K562 (cell line): ENCODE results near the gene CSNK1G1. TPM values are rescaled to one million over a fixed set of nuclear protein-coding genes. Genes with fewer than 3 reads are reported as not detected.

Source experiments
- ATAC-seq: fragments of 200-7000 bp; cut with Tn5 transposase; 3 replicates; pipeline ENCODE4 v1.9.1; 2020; ENCODE audit warnings: moderate library complexity
- BruUV-seq: library from RNA; stranded (reverse); fragments of 400-500 nt; replicated peaks from 2 replicates; lab custom pipeline; 2021; lab: Mats Ljungman, UMichigan
- CTCF ChIA-PET: fragments of 300-600 bp; formaldehyde crosslinking; extraction: SDS; loops from one replicate; lab custom pipeline; 2021; ENCODE audit warnings: low intra/inter-chr PET ratio; lab: Yijun Ruan, JAX
- POLR2A ChIA-PET: fragments of 300-600, 350-650 bp; sonication (Branson Sonifier 250); formaldehyde crosslinking; extraction: SDS; loops from one replicate; lab custom pipeline; 2021; ENCODE audit warnings: antibody characterized with exemption, inconsistent platforms; lab: Yijun Ruan, JAX
- DNase-seq, 4 experiments: peaks; one replicate each; pipeline versions ENCODE4 v3.0.0 to v3.0.0-alpha.2; 2011 to 2018; ENCODE audit warnings: low spot score in 3 of 4, mixed read lengths in 3 of 4; ENCODE audit errors: extremely low read depth in 1 of 4
- FAIRE-seq: peaks from 2 replicates; lab custom pipeline; 2011; peaks lifted over from hg19 to GRCh38; lab: Jason Lieb, UNC
- H2AFZ ChIP-seq: 2 replicates; pipeline ENCODE4 v1.6.0; 2011; ENCODE audit warnings: low read depth, low read length, control low read depth, inconsistent platforms
- H3K27ac ChIP-seq: fragments of 200-600 bp; 3 replicates; pipeline ENCODE4 v1.8.0; 2011; ENCODE audit warnings: low read depth, mild to moderate bottlenecking, control low read depth, inconsistent platforms, low read length, moderate library complexity, mixed read lengths; ENCODE audit errors: extremely low read depth
- H3K27me3 ChIP-seq, 2 experiments: fragments of 300-600 bp in 1 of 2; 2 replicates in 1 of 2; 3 replicates in 1 of 2; pipeline versions ENCODE4 v1.6.0 to v1.8.0; 2011; ENCODE audit warnings: inconsistent platforms in 2 of 2, low read length in 2 of 2, mild to moderate bottlenecking in 1 of 2, mixed read lengths in 1 of 2, moderate library complexity in 1 of 2; ENCODE audit not compliant: control insufficient read depth in 2 of 2, insufficient read depth in 2 of 2
- H3K36me3 ChIP-seq: fragments of 300-600 bp; 3 replicates; pipeline ENCODE4 v1.8.0; 2011; ENCODE audit warnings: mild to moderate bottlenecking, low read length, inconsistent platforms; ENCODE audit not compliant: control insufficient read depth, insufficient read depth
- H3K4me1 ChIP-seq, 2 experiments: fragments of 200-600 bp in 1 of 2; replicated peaks in 1 of 2; 2 replicates in 1 of 2; 3 replicates in 1 of 2; pipeline versions ENCODE4 v1.5.1 to v1.8.0; 2011; ENCODE audit warnings: inconsistent platforms in 2 of 2, low read length in 2 of 2, mild to moderate bottlenecking in 1 of 2, mixed read lengths in 1 of 2, moderate library complexity in 1 of 2; ENCODE audit not compliant: control insufficient read depth in 2 of 2, insufficient read depth in 2 of 2
- H3K4me2 ChIP-seq: 2 replicates; pipeline ENCODE4 v1.6.1; 2011; ENCODE audit warnings: low read length, control low read depth, inconsistent platforms, mixed read lengths; ENCODE audit not compliant: insufficient read depth
- H3K4me3 ChIP-seq: fragments of 200-600 bp; sonication (generic), shearing (Covaris generic); 2 replicates; pipeline ENCODE4 v1.5.1; 2016; ENCODE audit warnings: control low read depth, inconsistent platforms
- H3K79me2 ChIP-seq: fragments of 200-600 bp; 3 replicates; pipeline ENCODE4 v1.8.0; 2011; ENCODE audit warnings: low read length, inconsistent platforms; ENCODE audit not compliant: control insufficient read depth, insufficient read depth
- H3K9ac ChIP-seq, 2 experiments: 2 replicates each; pipeline versions ENCODE4 v1.6.0 to v1.6.1; 2011; ENCODE audit warnings: low read depth in 2 of 2, low read length in 2 of 2, control low read depth in 1 of 2, inconsistent platforms in 1 of 2, mild to moderate bottlenecking in 1 of 2, mixed read lengths in 1 of 2; ENCODE audit not compliant: insufficient read depth in 1 of 2
- H3K9me1 ChIP-seq: one replicate; pipeline ENCODE4 v1.6.0; 2011; ENCODE audit warnings: inconsistent platforms, mild to moderate bottlenecking, low read length, moderate library complexity; ENCODE audit not compliant: control insufficient read depth, insufficient read depth
- H3K9me3 ChIP-seq: replicated peaks from 2 replicates; pipeline ENCODE4 v1.5.1; 2011; ENCODE audit warnings: low read depth, low read length, inconsistent platforms; ENCODE audit not compliant: control insufficient read depth, insufficient read depth
- H4K20me1 ChIP-seq: replicated peaks from 2 replicates; pipeline ENCODE4 v1.6.1; 2011; ENCODE audit warnings: low read length, inconsistent platforms, mixed read lengths; ENCODE audit not compliant: control insufficient read depth, insufficient read depth
- ATF7 ChIP-seq: fragments of 450-650 bp; IDR thresholded peaks from 2 replicates; pipeline ENCODE4 v1.7.1; 2014; ENCODE audit warnings: mild to moderate bottlenecking, moderate library complexity
- HNRNPK ChIP-seq: fragments of 200-400 bp; formaldehyde crosslinking; IDR thresholded peaks from one replicate; pipeline ENCODE4 v1.6.1; 2018; ENCODE audit warnings: mild to moderate bottlenecking, low read depth, low read length; ENCODE audit not compliant: poor library complexity, severe bottlenecking
- ID3 ChIP-seq, 2 experiments: fragments of 250-450 bp in 1 of 2; fragments of 450-650 bp in 1 of 2; sonication (Bioruptor Pico) in 1 of 2; IDR thresholded peaks; 2 replicates each; pipeline versions ENCODE4 v1.6.1 to v1.8.0; 2016 to 2021; ENCODE audit warnings: mild to moderate bottlenecking in 2 of 2, moderate library complexity in 2 of 2, missing compliant biosample characterization in 1 of 2, missing genetic modification characterization in 1 of 2
- NONO ChIP-seq, 2 experiments: fragments of 200-400 bp in 1 of 2; fragments of 450-650 bp in 1 of 2; formaldehyde crosslinking in 1 of 2; IDR thresholded peaks; 2 replicates each; pipeline ENCODE4 v1.6.1; 2017; ENCODE audit warnings: low read depth in 2 of 2, mild to moderate bottlenecking in 2 of 2, moderate library complexity in 2 of 2, low read length in 1 of 2
- POLR2A ChIP-seq: fragments of 450-650 bp; conservative IDR thresholded peaks from 2 replicates; pipeline ENCODE4 v1.6.1; 2016
- RBFOX2 ChIP-seq: fragments of 200-400 bp; formaldehyde crosslinking; IDR thresholded peaks from 2 replicates; pipeline ENCODE4 v1.6.1; 2017; ENCODE audit warnings: low read depth, mild to moderate bottlenecking, low read length, moderate library complexity
- SAP30 ChIP-seq: fragments of 200-600 bp; sonication (generic); IDR thresholded peaks from 2 replicates; pipeline ENCODE4 v1.6.1; 2012; ENCODE audit warnings: borderline replicate concordance, low read depth, mild to moderate bottlenecking, moderate library complexity, low read length, control low read depth, inconsistent platforms; ENCODE audit not compliant: insufficient read depth, poor library complexity, severe bottlenecking
- ZBTB33 ChIP-seq: sonication (generic); formaldehyde crosslinking; IDR thresholded peaks from 2 replicates; pipeline ENCODE4 v1.8.1; 2023; ENCODE audit warnings: mild to moderate bottlenecking, missing genetic modification reagents
- ZC3H11A ChIP-seq: IDR thresholded peaks from 2 replicates; pipeline ENCODE4 v1.6.1; 2012; ENCODE audit warnings: low read depth, low read length, improper control_type of control experiment
- ZNF408 ChIP-seq: fragments of 250-450 bp; sonication (Bioruptor Pico); IDR thresholded peaks from 2 replicates; pipeline ENCODE4 v1.4.0; 2020; ENCODE audit warnings: low read depth, mild to moderate bottlenecking, moderate library complexity
- WGBS: fragments of 100-300 bp; shearing (Covaris generic); methylation state at CpG from one replicate; pipeline ENCODE4 v1.1.6; 2016; ENCODE audit warnings: low coverage, mixed read lengths; ENCODE audit not compliant: insufficient coverage; ENCODE audit errors: missing lambda C conversion rate; 5-methylcytosine and 5-hydroxymethylcytosine counted together
- in situ Hi-C: fragments of 300-500 bp; cut with MboI; formaldehyde crosslinking; loops from 4 replicates; pipeline ENCODE4 v1.15.0; 2018; ENCODE audit warnings: inconsistent platforms, mixed read lengths
- intact Hi-C: fragments of 100-400 bp; cut with micrococcal nuclease; formaldehyde crosslinking; loops from 2 replicates; pipeline ENCODE4 v1.14.2; 2022
- polyA plus RNA-seq, 8 experiments: library from polyadenylated mRNA; depleted of rRNA in 4 of 8; stranded (reverse) in 5 of 8; unstranded in 3 of 8; fragments of >200 nt; fragmentation: Nextera tagmentation in 2 of 8; fragmentation: Illumina TruSeq in 1 of 8; extraction: Ambion mirVana in 2 of 8; extraction: Trizol in 1 of 8; gene quantifications; 2 replicates each; pipeline versions ENCODE4 v1.2.1 to v1.2.3, GENCODE V29; 2011 to 2014; ENCODE audit warnings: inconsistent platforms in 1 of 8, missing spikeins in 1 of 8
- total RNA-seq, 7 experiments: library from RNA; depleted of rRNA in 6 of 7; stranded (reverse); fragments of >200 nt in 6 of 7; fragmentation: Illumina TruSeq in 2 of 7; extraction: Trizol in 2 of 7; gene quantifications; 2 replicates each; pipeline versions ENCODE4 v1.2.1 to v1.2.3, GENCODE V29; 2011 to 2021; ENCODE audit warnings: low replicate concordance in 1 of 7

Gene CSNK1G1
- total and polyA plus RNA-seq, 9 of the 15 experiments (the other 6 are each of a cell fraction or from before 2014, with no cell fraction given), result 4.5 to 18.5 (median 9.5) TPM

GRCh38 chr15:64157599-64158125 lies 198.3 kb downstream of the CSNK1G1 start:
- no TSS peak for BruUV-seq
- H3K79me2 ChIP-seq, result peaks cover 43% of the 10 kb centered on the region
- ATAC-seq, result no peak

GRCh38 chr15:64156652-64157331 lies 199.2 kb downstream of the CSNK1G1 start:
- POLR2A ChIA-PET, result interaction anchor here (0.8 to 1.2 kb wide), 3 partner anchors 15 to 571 kb away, joined by 3 to 4 read pairs (median 3); partner anchors contain the start of gene PCLAF
- no peak for DNase-seq
- no peak overlapping the region for H3K9ac ChIP-seq
- TF ChIP-seq ZC3H11A, result no peak
- TF ChIP-seq NONO (IDR thresholded peaks at IDR 0.05; ENCODE audit: low read depth in 2 of 2, low read length in 1 of 2), result no peak
- TF ChIP-seq ATF7, result no peak
- no peak for TF ChIP-seq SAP30
- 0 out of 2 replicates have a peak, but pooled peaks have one; percentile 13 for TF ChIP-seq ZBTB33
- no peak for TF ChIP-seq ZNF408 (CRISPR knock-in tag)
- no peak for TF ChIP-seq ID3 (CRISPR knock-in tag; IDR thresholded peaks at IDR 0.05)
- TF ChIP-seq ID3 (tag; IDR thresholded peaks at IDR 0.05), result no peak
- 0 out of 2 replicates have a peak, but pooled peaks have one; percentile 7 for TF ChIP-seq POLR2A

More at GRCh38 chr15:64157599-64158125, 198.3 kb downstream of the CSNK1G1 start:
- no peaks in the 10 kb centered on the region for H3K9me1 ChIP-seq
- 71% methylated on average over 1 of the region's 1 CpG for WGBS
- H3K9me3 ChIP-seq, result no peaks in the 10 kb centered on the region
- no peak for FAIRE-seq
- no peak overlapping the region for H2AFZ ChIP-seq
- CTCF ChIA-PET, result no interaction called here
- no peaks in the 10 kb centered on the region; the same call in 1 of the 2 replicates for H4K20me1 ChIP-seq
- TF ChIP-seq HNRNPK (no peak), RBFOX2 (peak; percentile 21; the same call in 1 of the 2 replicates)
- no peak overlapping the region for H3K4me3 ChIP-seq
- no peaks in the 10 kb centered on the region for H3K27me3 ChIP-seq
- DNase-seq, result no peak
- intact Hi-C loops, result loop anchor here (10.0 kb wide), 1 partner anchor 543 kb away; no protein-coding TSS in a partner anchor
- POLR2A ChIA-PET, result interaction anchor here (1.1 to 1.2 kb wide), 2 partner anchors 10 to 570 kb away, joined by 3 read pairs; no protein-coding TSS in a partner anchor
- H3K4me1 ChIP-seq, result peaks cover 9 to 30% of the 10 kb centered on the region in 2 experiments; a peak in 4 of 5 replicates
- no peak overlapping the region for H3K27ac ChIP-seq
- H3K9ac ChIP-seq, result no peak overlapping the region
- peaks cover 75% of the 10 kb centered on the region for H3K36me3 ChIP-seq
- H3K4me2 ChIP-seq, result no peak overlapping the region
- in situ Hi-C loops, result no loop called here

More at GRCh38 chr15:64156652-64157331, 199.2 kb downstream of the CSNK1G1 start:
- H4K20me1 ChIP-seq, result no peaks in the 10 kb centered on the region; the same call in 1 of the 2 replicates
- ATAC-seq, result no peak
- WGBS, result 85% methylated on average over 11 of the region's 16 CpGs
- in situ Hi-C loops, result no loop called here
- intact Hi-C loops, result loop anchor here (10.0 kb wide), 1 partner anchor 542 kb away; no protein-coding TSS in a partner anchor
- no peak for FAIRE-seq
- H3K27me3 ChIP-seq, result no peaks in the 10 kb centered on the region
- H3K4me1 ChIP-seq, result peaks cover 7 to 36% of the 10 kb centered on the region in 2 experiments; a peak in 4 of 5 replicates
- H3K79me2 ChIP-seq, result peaks cover 34% of the 10 kb centered on the region
- H3K9me3 ChIP-seq, result no peaks in the 10 kb centered on the region
- no TSS peak for BruUV-seq
- CTCF ChIA-PET, result no interaction called here
- H2AFZ ChIP-seq, result no peak overlapping the region
- H3K4me3 ChIP-seq, result no peak overlapping the region
- H3K4me2 ChIP-seq, result no peak overlapping the region
- no peak overlapping the region for H3K27ac ChIP-seq
- H3K36me3 ChIP-seq, result peaks cover 73% of the 10 kb centered on the region
- H3K9me1 ChIP-seq, result no peaks in the 10 kb centered on the region
